A549 (cell line): Measurements from ENCODE around the gene ADORA2B.

ENCODE experiments used
- CTCF ChIP-seq: fragments of >200 bp; sonication (Bioruptor Twin); formaldehyde crosslinking; IDR thresholded peaks from 3 replicates; pipeline ENCODE4 v1.5.1; 2016
- ELK1 ChIP-seq: fragments of 150-350 bp; IDR thresholded peaks from 2 replicates; pipeline ENCODE4 v1.6.1; 2014; ENCODE audit warnings: low read depth, mild to moderate bottlenecking, low read length
- NR3C1 ChIP-seq: fragments of >200 bp; sonication (Bioruptor Twin); formaldehyde crosslinking; IDR thresholded peaks from 3 replicates; pipeline ENCODE4 v1.6.1; 2017

- TF ChIP-seq NR3C1 (no peak), CTCF (no peak), ELK1 (no peak)
Measured at GRCh38 chr17:15971098-15971678, 26.3 kb downstream of the ADORA2B start.
